GM12892 (cell line): ENCODE results near the gene SLC6A17.

Source experiments
- DNase-seq: peaks from one replicate; pipeline ENCODE4 v3.0.0; 2011; ENCODE audit not compliant: insufficient read length
- FAIRE-seq: peaks from 2 replicates; lab custom pipeline; 2011; peaks lifted over from hg19 to GRCh38; lab: Jason Lieb, UNC
- POLR2A ChIP-seq: IDR thresholded peaks from 2 replicates; pipeline ENCODE4 v1.6.1; 2011; ENCODE audit warnings: low read depth, low read length, control low read depth
- POLR2AphosphoS5 ChIP-seq: IDR thresholded peaks from 2 replicates; pipeline ENCODE4 v1.6.1; 2011; ENCODE audit warnings: low read depth, low read length, control low read depth
- TAF1 ChIP-seq: IDR thresholded peaks from 2 replicates; pipeline ENCODE4 v1.6.1; 2011; ENCODE audit warnings: low read depth, mild to moderate bottlenecking, control low read depth, low read length, borderline replicate concordance

Gene SLC6A17

DNA sequence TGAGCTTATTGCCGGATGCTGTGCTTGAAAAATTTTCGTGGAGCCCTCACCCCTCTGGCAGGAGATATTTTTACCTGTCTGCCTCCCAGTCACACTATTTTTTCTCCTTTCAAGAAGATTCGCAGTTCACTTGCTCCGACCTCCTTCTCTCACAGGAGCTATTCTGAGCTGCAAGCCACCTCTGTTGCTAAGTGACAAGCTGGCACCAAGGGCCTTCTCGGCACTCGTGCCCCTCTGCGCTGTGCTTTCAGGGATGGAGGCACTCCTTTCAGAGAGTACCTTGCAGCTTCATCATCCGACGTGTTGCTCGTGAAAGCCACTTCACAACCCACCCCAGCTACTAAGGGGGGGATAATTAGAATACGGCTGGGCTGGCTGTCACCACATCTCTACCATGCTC, 11.6 kb downstream of the SLC6A17 start:
- no peak for FAIRE-seq
- TF ChIP-seq POLR2AphosphoS5 (no peak), POLR2A (no peak), TAF1 (no peak)
- DNase-seq, result no peak

DNA sequence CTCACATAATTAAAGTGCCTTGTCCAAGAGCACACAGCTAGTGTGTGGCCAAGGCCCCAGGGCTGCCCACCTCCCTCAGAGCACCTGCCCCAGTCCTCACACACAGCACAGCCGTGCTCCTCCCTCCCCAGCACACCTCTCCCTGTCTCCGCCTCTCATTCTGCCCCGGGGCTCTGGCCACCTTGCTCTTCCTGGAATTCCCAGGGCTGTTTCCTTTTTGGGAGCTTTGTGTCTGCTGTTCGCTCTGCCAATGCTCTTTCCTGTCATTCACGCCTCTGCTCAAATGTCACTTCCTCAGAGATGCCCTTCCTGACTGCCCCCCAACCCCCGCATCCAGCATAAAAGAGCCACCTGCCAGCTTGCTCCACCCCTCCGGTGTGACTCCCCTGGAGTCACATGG, 13.3 kb downstream of the SLC6A17 start:
- TF ChIP-seq TAF1 (no peak), POLR2AphosphoS5 (no peak), POLR2A (no peak)
- DNase-seq (no peak), FAIRE-seq (no peak)

DNA sequence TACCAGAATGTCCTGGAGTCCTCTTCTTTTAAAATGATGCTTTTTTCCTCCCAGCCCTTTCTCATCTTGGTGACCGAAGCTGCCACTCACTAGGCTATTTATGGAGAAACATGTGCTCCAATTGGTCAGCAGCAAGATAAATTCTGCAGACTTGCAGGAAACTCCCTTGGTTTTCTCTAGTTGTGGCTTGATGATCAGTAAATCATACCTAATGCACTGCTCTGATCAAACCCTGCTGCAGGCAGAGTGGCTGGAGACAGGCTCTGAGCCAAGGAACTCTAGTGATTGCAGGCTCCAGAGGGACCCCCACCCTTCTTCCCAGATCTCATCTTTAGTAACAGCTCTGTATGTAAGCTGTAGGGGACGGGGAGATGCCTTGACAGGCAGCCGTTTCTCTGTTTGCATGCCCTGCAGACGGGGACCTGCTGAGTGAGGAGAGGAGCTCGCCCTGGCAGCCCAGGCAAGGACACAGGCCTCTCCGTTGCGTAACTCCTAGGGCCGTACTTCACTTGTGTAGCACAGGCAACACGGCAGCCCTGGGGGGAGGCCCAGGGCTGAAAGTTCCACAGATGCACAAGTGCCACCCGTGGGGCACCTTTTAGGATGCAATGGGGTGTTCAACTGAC, 14.5 kb downstream of the SLC6A17 start:
- DNase-seq (no peak), FAIRE-seq (no peak)
- no peak for TF ChIP-seq TAF1
- TF ChIP-seq POLR2AphosphoS5, result no peak
- TF ChIP-seq POLR2A, result no peak

DNA sequence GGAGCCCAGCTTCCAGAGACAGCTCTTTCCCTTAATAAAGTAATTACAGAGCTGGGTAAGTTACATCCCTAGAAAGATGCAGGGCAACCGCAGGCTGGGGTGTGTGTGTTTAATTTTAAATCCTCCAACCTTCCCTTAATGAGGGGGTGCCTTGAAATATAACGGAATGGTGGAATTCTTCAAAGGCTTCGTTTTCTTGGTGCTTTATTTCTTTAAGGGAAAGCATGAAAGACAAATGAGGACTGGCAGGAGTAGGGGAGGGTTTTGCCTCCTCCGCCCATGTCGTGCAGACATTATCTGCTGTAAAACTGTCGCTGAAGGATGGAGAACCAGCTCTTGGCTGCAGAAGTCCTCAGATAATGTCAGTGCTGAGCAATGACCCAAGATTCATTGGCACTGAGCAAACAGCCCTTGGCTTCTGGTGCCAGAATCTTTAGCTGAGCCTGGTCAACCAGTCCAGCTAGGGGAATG, 15.5 kb downstream of the SLC6A17 start:
- TF ChIP-seq POLR2A (no peak), TAF1 (no peak), POLR2AphosphoS5 (no peak)
- no peak for FAIRE-seq
- DNase-seq, result no peak

DNA sequence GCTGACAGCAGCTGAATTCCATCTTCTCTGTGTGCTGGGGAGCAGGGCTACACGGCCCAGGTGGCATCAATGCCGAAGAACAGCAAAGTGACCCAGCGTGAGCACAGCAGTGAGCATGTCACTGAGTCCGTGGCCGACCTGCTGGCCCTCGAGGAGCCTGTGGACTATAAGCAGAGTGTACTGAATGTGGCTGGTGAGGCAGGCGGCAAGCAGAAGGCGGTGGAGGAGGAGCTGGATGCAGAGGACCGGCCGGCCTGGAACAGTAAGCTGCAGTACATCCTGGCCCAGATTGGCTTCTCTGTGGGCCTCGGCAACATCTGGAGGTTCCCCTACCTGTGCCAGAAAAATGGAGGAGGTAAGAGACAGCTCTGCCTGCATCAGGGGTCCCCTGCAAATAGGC, 16.6 kb downstream of the SLC6A17 start:
- TF ChIP-seq POLR2AphosphoS5 (no peak), TAF1 (no peak), POLR2A (no peak)
- no peak for DNase-seq
- no peak for FAIRE-seq

DNA sequence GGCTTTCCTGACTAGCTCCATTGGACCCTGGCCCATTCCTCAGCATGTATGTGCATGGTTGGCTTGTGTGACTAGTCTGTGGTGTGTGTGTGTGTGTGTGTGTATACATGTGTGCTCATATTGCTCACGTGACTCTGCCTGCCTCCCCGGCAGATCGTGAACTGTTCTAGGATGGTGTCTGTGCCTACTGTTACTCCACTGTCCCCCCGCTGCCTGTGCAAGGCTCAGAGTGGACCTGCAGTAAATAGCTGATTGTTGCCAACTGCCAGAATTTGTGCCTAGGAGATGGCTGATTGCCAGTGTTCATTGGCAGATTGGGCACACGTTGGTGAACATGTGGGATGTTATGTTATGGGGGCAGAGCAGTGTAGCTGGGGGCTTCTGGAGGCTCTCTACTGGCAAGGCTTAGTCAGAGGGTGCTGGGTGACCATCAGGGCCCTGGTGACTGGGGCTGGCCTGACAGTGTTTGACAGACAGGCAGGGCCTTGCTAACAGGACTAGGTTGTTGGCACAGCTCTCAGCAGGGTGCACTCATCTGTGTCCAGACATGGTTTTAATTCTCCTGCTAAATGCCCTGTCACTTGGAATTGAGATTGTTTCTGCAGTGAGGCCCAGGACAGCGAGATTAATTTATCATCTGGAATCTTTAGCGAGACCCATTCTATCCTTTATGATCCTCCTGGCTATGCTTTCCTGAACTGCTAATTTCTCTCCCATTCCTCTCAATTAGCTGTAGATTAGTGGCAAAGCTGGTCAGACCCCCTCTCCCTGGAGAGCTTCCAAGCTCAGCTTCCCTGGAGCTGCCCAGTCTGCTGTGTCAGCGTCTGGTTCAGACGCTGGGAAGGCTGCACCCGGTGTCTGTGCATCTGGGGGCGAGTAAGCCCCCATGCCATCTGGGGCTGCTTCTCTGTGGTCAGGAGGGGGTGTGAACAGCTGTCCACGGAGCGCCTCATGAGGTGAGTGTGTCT, 20.8 kb downstream of the SLC6A17 start:
- no peak for TF ChIP-seq POLR2AphosphoS5
- FAIRE-seq (no peak), DNase-seq (no peak)

DNA sequence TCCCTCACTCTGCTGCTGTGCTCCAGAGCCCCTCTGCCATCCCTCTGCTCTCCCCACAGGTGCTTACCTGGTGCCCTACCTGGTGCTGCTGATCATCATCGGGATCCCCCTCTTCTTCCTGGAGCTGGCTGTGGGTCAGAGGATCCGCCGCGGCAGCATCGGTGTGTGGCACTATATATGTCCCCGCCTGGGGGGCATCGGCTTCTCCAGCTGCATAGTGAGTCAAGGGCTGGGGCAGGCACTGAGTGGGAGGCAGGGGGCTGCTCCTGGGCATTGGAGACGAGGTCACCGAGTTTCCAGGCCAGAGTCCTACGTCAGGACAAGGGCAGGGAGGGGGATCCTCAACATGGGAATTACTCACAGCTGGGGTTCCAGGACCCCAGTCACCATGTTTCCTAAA, 21.7 kb downstream of the SLC6A17 start:
- no peak for TF ChIP-seq POLR2AphosphoS5
- no peak for TF ChIP-seq TAF1
- TF ChIP-seq POLR2A, result no peak
- DNase-seq (no peak), FAIRE-seq (no peak)

DNA sequence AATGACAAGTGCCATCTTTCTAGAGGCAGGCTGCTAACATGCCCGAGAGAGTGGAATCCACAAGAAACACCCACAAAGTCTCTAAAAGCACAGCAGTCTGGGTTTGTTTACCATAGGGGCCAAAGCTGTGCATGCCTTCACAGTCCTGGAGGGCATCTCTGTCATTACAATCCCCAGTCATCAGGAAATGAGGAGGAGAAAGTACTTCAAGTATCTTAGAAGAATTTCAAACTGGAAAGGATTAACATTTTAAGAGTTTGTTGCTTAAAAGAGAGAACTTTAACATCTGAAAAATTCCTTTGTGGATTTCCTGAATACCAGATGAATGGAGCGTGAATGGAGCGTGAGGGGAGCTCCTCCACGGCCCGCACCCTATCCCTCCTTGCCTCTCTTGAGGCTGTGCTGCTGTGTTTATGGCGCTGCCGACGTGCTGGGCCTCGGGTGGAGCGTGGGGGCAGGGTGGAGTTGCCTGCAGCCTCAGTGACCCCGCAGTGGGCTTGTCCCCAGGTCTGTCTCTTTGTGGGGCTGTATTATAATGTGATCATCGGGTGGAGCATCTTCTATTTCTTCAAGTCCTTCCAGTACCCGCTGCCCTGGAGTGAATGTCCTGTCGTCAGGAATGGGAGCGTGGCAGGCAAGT, 23.3 kb downstream of the SLC6A17 start:
- DNase-seq (no peak), FAIRE-seq (no peak)
- TF ChIP-seq POLR2A, result no peak
- TF ChIP-seq POLR2AphosphoS5, result no peak
- TF ChIP-seq TAF1, result no peak

DNA sequence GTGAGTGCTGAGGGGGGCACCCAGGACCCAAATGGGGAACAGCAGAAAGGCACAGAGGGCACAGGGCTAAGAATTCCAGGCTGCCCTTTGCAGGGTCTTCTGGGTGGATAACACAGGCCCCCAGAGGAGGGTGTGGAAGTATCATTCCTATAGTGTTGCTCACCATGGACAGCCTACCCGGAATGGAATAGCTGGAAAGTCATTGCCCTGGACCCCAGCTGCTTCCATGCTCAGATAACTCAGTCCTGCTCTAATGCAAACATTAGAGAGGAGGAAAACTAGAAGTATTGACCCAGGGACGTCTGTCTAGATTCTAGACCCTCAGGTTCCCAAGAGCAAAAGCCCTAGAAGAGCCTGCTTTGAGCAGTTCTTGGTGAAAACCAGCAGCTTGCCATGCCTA, 24.7 kb downstream of the SLC6A17 start:
- DNase-seq (no peak), FAIRE-seq (no peak)
- TF ChIP-seq POLR2A (no peak), POLR2AphosphoS5 (no peak), TAF1 (no peak)

DNA sequence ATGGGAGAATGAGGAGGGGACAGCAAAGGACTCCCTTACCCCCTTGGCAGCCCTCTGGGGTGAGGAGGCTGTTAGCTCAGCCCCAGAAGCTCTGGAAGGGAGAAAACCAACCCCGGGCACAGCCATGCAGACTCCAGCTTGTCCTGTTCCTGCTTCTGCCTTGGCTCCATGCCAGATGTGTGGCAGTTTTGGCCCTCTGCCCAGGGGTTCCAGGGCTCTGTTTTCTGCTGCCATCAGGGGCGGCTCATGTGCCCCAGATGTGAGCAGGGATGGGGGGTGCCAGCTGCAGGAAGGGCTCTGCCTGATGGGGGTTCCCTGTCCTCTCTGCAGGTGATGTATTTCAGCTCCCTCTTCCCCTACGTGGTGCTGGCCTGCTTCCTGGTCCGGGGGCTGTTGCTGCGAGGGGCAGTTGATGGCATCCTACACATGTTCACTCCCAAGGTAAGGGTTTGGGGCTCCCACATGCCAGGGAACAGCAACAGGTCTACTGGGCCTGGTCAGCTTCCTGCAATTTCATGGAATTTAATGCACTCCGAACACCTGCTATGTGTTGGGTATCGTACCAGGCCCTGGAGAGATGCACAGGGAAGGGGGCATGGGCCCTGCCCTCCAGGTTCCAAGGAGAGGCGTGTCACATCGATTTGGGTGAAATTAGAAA, 26.1 kb downstream of the SLC6A17 start:
- no peak for DNase-seq
- TF ChIP-seq TAF1, result no peak
- no peak for TF ChIP-seq POLR2A
- TF ChIP-seq POLR2AphosphoS5, result no peak
- no peak for FAIRE-seq

DNA sequence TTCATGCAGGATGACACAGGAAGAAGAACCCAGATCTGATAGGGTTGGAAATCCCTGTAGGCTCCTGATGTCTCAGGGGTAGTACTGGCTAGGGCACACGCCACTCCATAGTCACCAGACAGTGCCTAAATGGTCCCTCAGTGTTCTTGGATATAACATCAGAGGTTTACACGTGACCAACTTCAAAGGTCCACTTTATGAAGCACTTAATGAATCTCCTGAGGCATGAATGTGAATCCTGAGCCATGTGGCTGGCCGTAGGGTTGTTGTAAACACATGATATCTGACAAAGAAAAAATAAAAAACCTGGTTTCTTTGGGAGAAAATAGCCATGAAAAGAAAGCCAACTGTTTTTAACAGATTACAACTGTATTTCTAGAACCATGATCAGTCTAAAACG, 27.5 kb downstream of the SLC6A17 start:
- TF ChIP-seq POLR2AphosphoS5 (no peak), POLR2A (no peak), TAF1 (no peak)
- DNase-seq (no peak), FAIRE-seq (no peak)
